Activated T-cell treated with anti-CD3 and anti-CD28 coated beads for 24 hours (primary cell): ENCODE results near the gene RIPK1.
A peak's percentile ranks its signal among the peaks of the same experiment; 100 is the strongest.
"Not testable (repeated sequence)": the region's sequence is repeated elsewhere in the genome, so short reads cannot be mapped to it uniquely, and the experiment has no call there.

Experiments
- DNase-seq: peaks from one replicate; pipeline ENCODE4 v3.0.0-alpha.2; 2020; ENCODE audit warnings: low read depth

The RIPK1 gene

GRCh38 chr6:3068329-3069214 lies at the start of gene RIPK1:
Gene RIPK1 (plus strand): TSS chr6:3068494. CDS start chr6:3076824, 8,330 bp downstream.
- DNase-seq: peak; percentile 92

- no peak for DNase-seq
Observed at GRCh38 chr6:3019065-3019464, 49.2 kb upstream of the RIPK1 start.

GRCh38 chr6:3019749-3020320 lies 48.5 kb upstream of the RIPK1 start:
- DNase-seq: no peak

- DNase-seq: not testable (repeated sequence)
Observed at GRCh38 chr6:3020976-3021598, 47.2 kb upstream of the RIPK1 start.

GRCh38 chr6:3022765-3023662 lies 45.3 kb upstream of the RIPK1 start:
- peak; percentile 29 for DNase-seq

- DNase-seq: peak; percentile 87
Observed at GRCh38 chr6:3023663-3024483, 44.4 kb upstream of the RIPK1 start.

- DNase-seq: no peak
Observed at GRCh38 chr6:3026791-3027626, 41.3 kb upstream of the RIPK1 start.

GRCh38 chr6:3028156-3028555 lies 40.1 kb upstream of the RIPK1 start:
- not testable (repeated sequence) for DNase-seq

- DNase-seq: no peak
Observed at GRCh38 chr6:3031857-3032640, 36.2 kb upstream of the RIPK1 start.

GRCh38 chr6:3032986-3033385 lies 35.3 kb upstream of the RIPK1 start:
- DNase-seq: no peak

- no peak for DNase-seq
Observed at GRCh38 chr6:3033652-3034051, 34.6 kb upstream of the RIPK1 start.

- no peak for DNase-seq
Observed at GRCh38 chr6:3035397-3035796, 32.9 kb upstream of the RIPK1 start.

GRCh38 chr6:3036861-3037637 lies 31.2 kb upstream of the RIPK1 start:
- no peak for DNase-seq

- DNase-seq: no peak
Observed at GRCh38 chr6:3037638-3038365, 30.5 kb upstream of the RIPK1 start.

GRCh38 chr6:3039384-3039783 lies 28.9 kb upstream of the RIPK1 start:
- DNase-seq: no peak

GRCh38 chr6:3041147-3041546 lies 27.1 kb upstream of the RIPK1 start:
- no peak for DNase-seq

- DNase-seq: no peak
Observed at GRCh38 chr6:3041606-3042005, 26.7 kb upstream of the RIPK1 start.

GRCh38 chr6:3045369-3045768 lies 22.9 kb upstream of the RIPK1 start:
- DNase-seq: no peak
